K562 (cell line): ENCODE measurements around the gene GTF3C1. TPM values are rescaled to one million over a fixed set of nuclear protein-coding genes. Genes with fewer than 3 reads are reported as not detected.

Experiments
- ATAC-seq: fragments of 200-7000 bp; cut with Tn5 transposase; 3 replicates; pipeline ENCODE4 v1.9.1; 2020; ENCODE audit warnings: moderate library complexity
- BruUV-seq: library from RNA; stranded (reverse); fragments of 400-500 nt; replicated peaks from 2 replicates; lab custom pipeline; 2021; lab: Mats Ljungman, UMichigan
- CTCF ChIA-PET: fragments of 300-600 bp; formaldehyde crosslinking; extraction: SDS; loops from one replicate; lab custom pipeline; 2021; ENCODE audit warnings: low intra/inter-chr PET ratio; lab: Yijun Ruan, JAX
- POLR2A ChIA-PET: fragments of 300-600, 350-650 bp; sonication (Branson Sonifier 250); formaldehyde crosslinking; extraction: SDS; loops from one replicate; lab custom pipeline; 2021; ENCODE audit warnings: antibody characterized with exemption, inconsistent platforms; lab: Yijun Ruan, JAX
- DNase-seq, 4 experiments: peaks; one replicate each; pipeline versions ENCODE4 v3.0.0 to v3.0.0-alpha.2; 2011 to 2018; ENCODE audit warnings: low spot score in 3 of 4, mixed read lengths in 3 of 4; ENCODE audit errors: extremely low read depth in 1 of 4
- FAIRE-seq: peaks from 2 replicates; lab custom pipeline; 2011; peaks lifted over from hg19 to GRCh38; lab: Jason Lieb, UNC
- H2AFZ ChIP-seq: 2 replicates; pipeline ENCODE4 v1.6.0; 2011; ENCODE audit warnings: low read depth, low read length, control low read depth, inconsistent platforms
- H3K27ac ChIP-seq: fragments of 200-600 bp; 3 replicates; pipeline ENCODE4 v1.8.0; 2011; ENCODE audit warnings: low read depth, mild to moderate bottlenecking, control low read depth, inconsistent platforms, low read length, moderate library complexity, mixed read lengths; ENCODE audit errors: extremely low read depth
- H3K27me3 ChIP-seq, 2 experiments: fragments of 300-600 bp in 1 of 2; 2 replicates in 1 of 2; 3 replicates in 1 of 2; pipeline versions ENCODE4 v1.6.0 to v1.8.0; 2011; ENCODE audit warnings: inconsistent platforms in 2 of 2, low read length in 2 of 2, mild to moderate bottlenecking in 1 of 2, mixed read lengths in 1 of 2, moderate library complexity in 1 of 2; ENCODE audit not compliant: control insufficient read depth in 2 of 2, insufficient read depth in 2 of 2
- H3K36me3 ChIP-seq: fragments of 300-600 bp; 3 replicates; pipeline ENCODE4 v1.8.0; 2011; ENCODE audit warnings: mild to moderate bottlenecking, low read length, inconsistent platforms; ENCODE audit not compliant: control insufficient read depth, insufficient read depth
- H3K4me1 ChIP-seq, 2 experiments: fragments of 200-600 bp in 1 of 2; replicated peaks in 1 of 2; 2 replicates in 1 of 2; 3 replicates in 1 of 2; pipeline versions ENCODE4 v1.5.1 to v1.8.0; 2011; ENCODE audit warnings: inconsistent platforms in 2 of 2, low read length in 2 of 2, mild to moderate bottlenecking in 1 of 2, mixed read lengths in 1 of 2, moderate library complexity in 1 of 2; ENCODE audit not compliant: control insufficient read depth in 2 of 2, insufficient read depth in 2 of 2
- H3K4me2 ChIP-seq: 2 replicates; pipeline ENCODE4 v1.6.1; 2011; ENCODE audit warnings: low read length, control low read depth, inconsistent platforms, mixed read lengths; ENCODE audit not compliant: insufficient read depth
- H3K4me3 ChIP-seq: fragments of 200-600 bp; sonication (generic), shearing (Covaris generic); 2 replicates; pipeline ENCODE4 v1.5.1; 2016; ENCODE audit warnings: control low read depth, inconsistent platforms
- H3K79me2 ChIP-seq: fragments of 200-600 bp; 3 replicates; pipeline ENCODE4 v1.8.0; 2011; ENCODE audit warnings: low read length, inconsistent platforms; ENCODE audit not compliant: control insufficient read depth, insufficient read depth
- H3K9ac ChIP-seq, 2 experiments: 2 replicates each; pipeline versions ENCODE4 v1.6.0 to v1.6.1; 2011; ENCODE audit warnings: low read depth in 2 of 2, low read length in 2 of 2, control low read depth in 1 of 2, inconsistent platforms in 1 of 2, mild to moderate bottlenecking in 1 of 2, mixed read lengths in 1 of 2; ENCODE audit not compliant: insufficient read depth in 1 of 2
- H3K9me1 ChIP-seq: one replicate; pipeline ENCODE4 v1.6.0; 2011; ENCODE audit warnings: inconsistent platforms, mild to moderate bottlenecking, low read length, moderate library complexity; ENCODE audit not compliant: control insufficient read depth, insufficient read depth
- H3K9me3 ChIP-seq: replicated peaks from 2 replicates; pipeline ENCODE4 v1.5.1; 2011; ENCODE audit warnings: low read depth, low read length, inconsistent platforms; ENCODE audit not compliant: control insufficient read depth, insufficient read depth
- H4K20me1 ChIP-seq: replicated peaks from 2 replicates; pipeline ENCODE4 v1.6.1; 2011; ENCODE audit warnings: low read length, inconsistent platforms, mixed read lengths; ENCODE audit not compliant: control insufficient read depth, insufficient read depth
- CHCHD3 ChIP-seq: fragments of 250-450 bp; sonication (Bioruptor Pico); IDR thresholded peaks from 2 replicates; pipeline ENCODE4 v2.1.2; 2022; ENCODE audit warnings: mild to moderate bottlenecking
- FOXJ2 ChIP-seq: fragments of 200-800 bp; sonication (Bioruptor generic); IDR thresholded peaks from 2 replicates; pipeline ENCODE4 v1.6.1; 2016; ENCODE audit warnings: missing genetic modification characterization, missing compliant biosample characterization
- HNRNPL ChIP-seq: fragments of 200-400 bp; formaldehyde crosslinking; IDR thresholded peaks from 2 replicates; pipeline ENCODE4 v1.6.1; 2017; ENCODE audit warnings: low read depth, mild to moderate bottlenecking, low read length
- MEIS2 ChIP-seq: fragments of 450-650 bp; IDR thresholded peaks from 2 replicates; pipeline ENCODE4 v1.6.1; 2014; ENCODE audit warnings: mild to moderate bottlenecking; ENCODE audit not compliant: partially characterized antibody
- NR2F6 ChIP-seq: fragments of 450-650 bp; formaldehyde crosslinking; IDR thresholded peaks from 2 replicates; pipeline ENCODE4 v1.4.0; 2020; ENCODE audit warnings: mild to moderate bottlenecking
- PRDM10 ChIP-seq: fragments of 450-650 bp; IDR thresholded peaks from 2 replicates; pipeline ENCODE4 v1.6.1; 2018; ENCODE audit not compliant: partially characterized antibody
- RBBP5 ChIP-seq: fragments of 200-600 bp; sonication (generic); IDR thresholded peaks from 2 replicates; pipeline ENCODE4 v1.6.1; 2012; ENCODE audit warnings: borderline replicate concordance, mild to moderate bottlenecking, low read length, control low read depth, inconsistent platforms; ENCODE audit not compliant: insufficient read depth, poor library complexity, severe bottlenecking
- SLC30A9 ChIP-seq: fragments of 250-450 bp; sonication (Bioruptor Pico); IDR thresholded peaks from 2 replicates; pipeline ENCODE4 v1.8.0; 2022; ENCODE audit warnings: mild to moderate bottlenecking, moderate library complexity
- SRSF3 ChIP-seq: fragments of 200-400 bp; formaldehyde crosslinking; IDR thresholded peaks from 2 replicates; pipeline ENCODE4 v1.6.1; 2016; ENCODE audit warnings: mild to moderate bottlenecking, low read length, moderate library complexity; ENCODE audit not compliant: insufficient read depth
- TFAM ChIP-seq: fragments of 250-450 bp; sonication (Bioruptor Pico); conservative IDR thresholded peaks from 2 replicates; pipeline ENCODE4 v1.5.0; 2021; ENCODE audit warnings: mild to moderate bottlenecking, moderate library complexity
- XRCC3 ChIP-seq: fragments of 450-650 bp; IDR thresholded peaks from 2 replicates; pipeline ENCODE4 v1.6.1; 2017; ENCODE audit warnings: mild to moderate bottlenecking, moderate library complexity
- ZNF436 ChIP-seq: fragments of 250-450, 450-650 bp; sonication (Bioruptor Pico); formaldehyde crosslinking; IDR thresholded peaks from 2 replicates; pipeline ENCODE4 v1.7.0; 2020; ENCODE audit warnings: mild to moderate bottlenecking
- ZNF507 ChIP-seq: conservative IDR thresholded peaks from 2 replicates; pipeline ENCODE4 v1.6.1; 2017; ENCODE audit warnings: missing genetic modification characterization, missing compliant biosample characterization
- WGBS: fragments of 100-300 bp; shearing (Covaris generic); methylation state at CpG from one replicate; pipeline ENCODE4 v1.1.6; 2016; ENCODE audit warnings: low coverage, mixed read lengths; ENCODE audit not compliant: insufficient coverage; ENCODE audit errors: missing lambda C conversion rate; 5-methylcytosine and 5-hydroxymethylcytosine counted together
- in situ Hi-C: fragments of 300-500 bp; cut with MboI; formaldehyde crosslinking; loops from 4 replicates; pipeline ENCODE4 v1.15.0; 2018; ENCODE audit warnings: inconsistent platforms, mixed read lengths
- intact Hi-C: fragments of 100-400 bp; cut with micrococcal nuclease; formaldehyde crosslinking; loops from 2 replicates; pipeline ENCODE4 v1.14.2; 2022
- polyA plus RNA-seq, 8 experiments: library from polyadenylated mRNA; depleted of rRNA in 4 of 8; stranded (reverse) in 5 of 8; unstranded in 3 of 8; fragments of >200 nt; fragmentation: Nextera tagmentation in 2 of 8; fragmentation: Illumina TruSeq in 1 of 8; extraction: Ambion mirVana in 2 of 8; extraction: Trizol in 1 of 8; gene quantifications; 2 replicates each; pipeline versions ENCODE4 v1.2.1 to v1.2.3, GENCODE V29; 2011 to 2014; ENCODE audit warnings: inconsistent platforms in 1 of 8, missing spikeins in 1 of 8
- total RNA-seq, 7 experiments: library from RNA; depleted of rRNA in 6 of 7; stranded (reverse); fragments of >200 nt in 6 of 7; fragmentation: Illumina TruSeq in 2 of 7; extraction: Trizol in 2 of 7; gene quantifications; 2 replicates each; pipeline versions ENCODE4 v1.2.1 to v1.2.3, GENCODE V29; 2011 to 2021; ENCODE audit warnings: low replicate concordance in 1 of 7

GTF3C1 gene
- total and polyA plus RNA-seq, 9 of the 15 experiments (the other 6 are each of a cell fraction or from before 2014, with no cell fraction given), result 0.72 to 63.6 (median 30.9) TPM

- TF ChIP-seq PRDM10, result no peak
- peak; percentile 57 for TF ChIP-seq RBBP5
- no peak for TF ChIP-seq ZNF436 (CRISPR knock-in tag)
- TF ChIP-seq MEIS2, result peak; percentile 97
- TF ChIP-seq NR2F6, result no peak
Measured at GRCh38 chr16:27470567-27471431, 78.9 kb downstream of the GTF3C1 start (continued).

GRCh38 chr16:27468941-27469531 is 80.7 kb downstream of the GTF3C1 start:
- Histone ChIP-seq H4K20me1 (no peaks in the 10 kb centered on the region), H3K9me1 (no peaks in the 10 kb centered on the region), H3K4me1 (peaks cover 8 to 31% of the 10 kb centered on the region in 2 experiments; a peak in 4 of 5 replicates), H3K4me3 (no peak overlapping the region), H3K9me3 (no peaks in the 10 kb centered on the region), H3K36me3 (peaks cover 94% of the 10 kb centered on the region; the same call in 2 of the 3 replicates), H3K4me2 (no peak overlapping the region), H2AFZ (no peak overlapping the region), H3K27ac (no peak overlapping the region), H3K9ac (no peak overlapping the region), H3K27me3 (no peaks in the 10 kb centered on the region), H3K79me2 (no peaks in the 10 kb centered on the region)
- WGBS, result 95% methylated on average over 21 of the region's 22 CpGs
- ChIA-PET POLR2A (no interaction called here), CTCF (no interaction called here)
- no peak for FAIRE-seq
- intact Hi-C loops (no loop called here), in situ Hi-C loops (no loop called here)
- no TSS peak for BruUV-seq
- ATAC-seq, result no peak
- DNase-seq, result no peak
- TF ChIP-seq ZNF507 (tag), result no peak
- TF ChIP-seq CHCHD3 (CRISPR knock-in tag), result no peak
- no peak for TF ChIP-seq XRCC3
- TF ChIP-seq TFAM (CRISPR knock-in tag), result no peak
- TF ChIP-seq FOXJ2, result no peak
- TF ChIP-seq SLC30A9, result no peak
- TF ChIP-seq HNRNPL, result no peak
- TF ChIP-seq SRSF3, result no peak
